ENCODE results near the gene EEFSEC. TPM values are rescaled to one million over a fixed set of nuclear protein-coding genes. Genes with fewer than 3 reads are reported as not detected.

Gene EEFSEC
- total RNA-seq, 6 donors from 2014 or later, result 14.9 to 38.8 (median 17.9) TPM

GRCh38 chr3:128319107-128319506 lies 165.8 kb downstream of the EEFSEC start:
- Histone ChIP-seq H3K9me3 (no peaks in the 10 kb centered on the region), H3K27ac (no peak overlapping the region), H3K4me3 (no peak overlapping the region), H3K27me3 (no peaks in the 10 kb centered on the region), H3K4me1 (peaks cover 0 to 8% (median 3%) of the 10 kb centered on the region in 4 donors), H3K36me3 (peaks cover 0 to 5% (median 2%) of the 10 kb centered on the region in 4 donors)
- no peak for DNase-seq
- TF ChIP-seq CTCF (IDR thresholded peaks at IDR 0.05) (no peak), POLR2AphosphoS5 (IDR thresholded peaks at IDR 0.05) (no peak), POLR2A (IDR thresholded peaks at IDR 0.05) (no peak), EP300 (IDR thresholded peaks at IDR 0.05) (no peak)
- no peak for ATAC-seq (ENCODE audit: low FRiP score in 2 of 2)
- 93 to 95% methylated on average over 8 of the region's 8 CpGs for WGBS, 2 donors

- Histone ChIP-seq H3K9me3 (no peaks in the 10 kb centered on the region), H3K36me3 (peaks cover 0 to 5% (median 2%) of the 10 kb centered on the region in 4 donors), H3K4me1 (peaks cover 0 to 8% (median 3%) of the 10 kb centered on the region in 4 donors), H3K27ac (no peak overlapping the region), H3K4me3 (no peak overlapping the region), H3K27me3 (no peaks in the 10 kb centered on the region)
- 83 to 97% methylated on average over 1 to 6 of the region's 6 CpGs for WGBS, 2 donors
- ATAC-seq (ENCODE audit: low FRiP score in 2 of 2), result no peak
- peak in 1 of 2 donors; percentile 15 for DNase-seq
- TF ChIP-seq CTCF (IDR thresholded peaks at IDR 0.05) (no peak), POLR2AphosphoS5 (IDR thresholded peaks at IDR 0.05) (no peak), EP300 (IDR thresholded peaks at IDR 0.05) (no peak), POLR2A (IDR thresholded peaks at IDR 0.05) (no peak)
Observed at GRCh38 chr3:128319741-128320141, 166.5 kb downstream of the EEFSEC start.

GRCh38 chr3:128320551-128321340 lies 167.5 kb downstream of the EEFSEC start:
- peaks cover 0 to 8% (median 3%) of the 10 kb centered on the region in 4 donors for H3K4me1 ChIP-seq
- peaks cover 0 to 5% (median 2%) of the 10 kb centered on the region in 4 donors for H3K36me3 ChIP-seq
- TF ChIP-seq EP300 (IDR thresholded peaks at IDR 0.05) (no peak), POLR2AphosphoS5 (IDR thresholded peaks at IDR 0.05) (no peak), CTCF (IDR thresholded peaks at IDR 0.05) (no peak), POLR2A (IDR thresholded peaks at IDR 0.05) (no peak)
- no peak overlapping the region for H3K27ac ChIP-seq
- ATAC-seq (ENCODE audit: low FRiP score in 2 of 2) (no peak), DNase-seq (peak in 1 of 2 donors; percentile 15)
- 94 to 95% methylated on average over 7 to 8 of the region's 8 CpGs for WGBS, 2 donors
- H3K9me3 ChIP-seq, result no peaks in the 10 kb centered on the region
- H3K4me3 ChIP-seq, result no peak overlapping the region
- H3K27me3 ChIP-seq, result no peaks in the 10 kb centered on the region

- no peak overlapping the region for H3K27ac ChIP-seq
- peaks cover 0 to 5% (median 2%) of the 10 kb centered on the region in 4 donors for H3K36me3 ChIP-seq
- DNase-seq, result no peak
- H3K27me3 ChIP-seq, result no peaks in the 10 kb centered on the region
- H3K9me3 ChIP-seq, result no peaks in the 10 kb centered on the region
- no peak for ATAC-seq (ENCODE audit: low FRiP score in 2 of 2)
- H3K4me3 ChIP-seq, result no peak overlapping the region
- peaks cover 0 to 8% (median 3%) of the 10 kb centered on the region in 4 donors for H3K4me1 ChIP-seq
- TF ChIP-seq EP300 (IDR thresholded peaks at IDR 0.05), result no peak
- no peak for TF ChIP-seq POLR2A (IDR thresholded peaks at IDR 0.05)
- TF ChIP-seq POLR2AphosphoS5 (IDR thresholded peaks at IDR 0.05), result no peak
- TF ChIP-seq CTCF (IDR thresholded peaks at IDR 0.05), result no peak
- 67 to 96% methylated on average over 1 to 4 of the region's 4 CpGs for WGBS, 2 donors
Observed at GRCh38 chr3:128321418-128321817, 168.1 kb downstream of the EEFSEC start.
